Vagina (tissue), 2 donors: Measurements from ENCODE around the gene ATF7IP2.

ENCODE experiments used
- POLR2A ChIP-seq, 2 donors: fragments of 450-650 bp; IDR thresholded peaks; one replicate each; pipeline ENCODE4 v1.6.1; 2017; ENCODE audit warnings: antibody characterized with exemption in 2 of 2, mild to moderate bottlenecking in 2 of 2, moderate library complexity in 2 of 2
- POLR2AphosphoS5 ChIP-seq, 2 donors: sonication (generic); formaldehyde crosslinking; IDR thresholded peaks; one replicate each; pipeline ENCODE4 v1.9.0; 2017; ENCODE audit warnings: antibody characterized with exemption in 2 of 2, mild to moderate bottlenecking in 2 of 2, low read depth in 1 of 2; ENCODE audit not compliant: insufficient read depth in 1 of 2

DNA sequence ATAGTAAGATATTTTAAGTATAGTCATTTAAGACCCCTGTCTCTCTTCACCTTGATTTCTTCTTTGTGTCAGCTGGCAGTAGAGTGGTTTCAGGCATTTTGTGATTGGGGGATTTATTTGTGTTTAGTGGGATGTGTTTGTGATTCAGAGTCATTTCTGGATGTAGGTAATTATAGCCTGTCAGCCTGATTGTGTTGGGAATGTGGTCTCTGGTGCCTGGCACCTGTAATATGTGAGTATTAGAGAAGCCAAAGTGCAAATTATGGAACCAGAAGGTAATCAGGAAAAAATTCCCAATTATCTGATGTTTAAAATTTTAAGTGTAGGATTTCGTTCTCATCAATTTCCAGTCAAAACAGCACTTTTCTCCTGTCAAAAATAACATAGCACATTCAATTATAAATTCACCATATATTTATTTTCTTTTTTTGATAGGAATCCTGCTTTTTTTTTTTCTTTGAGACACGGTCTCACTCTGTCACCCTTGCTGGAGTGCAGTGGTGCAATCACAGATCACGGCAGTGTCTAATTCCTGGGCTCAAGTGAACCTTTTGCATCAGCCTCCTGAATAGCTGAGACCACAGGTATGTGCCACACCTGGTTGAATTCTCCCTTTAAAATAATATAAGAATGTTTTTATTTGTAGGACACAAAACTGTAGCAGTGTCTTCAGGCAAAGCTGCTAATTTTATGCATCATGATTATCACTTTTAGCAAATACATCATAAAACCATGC lies 42.7 kb downstream of the ATF7IP2 start:
- no peak for TF ChIP-seq POLR2AphosphoS5 (IDR thresholded peaks at IDR 0.05; ENCODE audit: insufficient read depth in 1 of 2, low read depth in 1 of 2)
- no peak for TF ChIP-seq POLR2A (IDR thresholded peaks at IDR 0.05)
